Mesenteric fat pad (tissue), 1 donor: ENCODE results near the gene PPHLN1. TPM values are rescaled to one million over a fixed set of nuclear protein-coding genes. Genes with fewer than 3 reads are reported as not detected.

Source experiments
- DNase-seq: peaks from one replicate; pipeline ENCODE4 v3.0.0-alpha.2; 2020; ENCODE audit warnings: low spot score
- microRNA-seq: library from miRNA; unstranded; fragments of <30 nt; microRNA quantifications from one replicate; pipeline ENCODE4 v1.2.0, GENCODE V29; 2020; ENCODE audit warnings: borderline number of aligned reads
- total RNA-seq: library from RNA; stranded (reverse); fragmentation: NEBNext Ultra II Directional; extraction: Animal tissue kit (Norgen Biotek cat#: 25700); gene quantifications from one replicate; pipeline ENCODE4 v1.2.1, GENCODE V29; 2021
- donor health status: DM: yes; HTN: yes; CAD: no.

PPHLN1 gene
- total RNA-seq, 1 donor from 2014 or later: 39.6 TPM

DNA sequence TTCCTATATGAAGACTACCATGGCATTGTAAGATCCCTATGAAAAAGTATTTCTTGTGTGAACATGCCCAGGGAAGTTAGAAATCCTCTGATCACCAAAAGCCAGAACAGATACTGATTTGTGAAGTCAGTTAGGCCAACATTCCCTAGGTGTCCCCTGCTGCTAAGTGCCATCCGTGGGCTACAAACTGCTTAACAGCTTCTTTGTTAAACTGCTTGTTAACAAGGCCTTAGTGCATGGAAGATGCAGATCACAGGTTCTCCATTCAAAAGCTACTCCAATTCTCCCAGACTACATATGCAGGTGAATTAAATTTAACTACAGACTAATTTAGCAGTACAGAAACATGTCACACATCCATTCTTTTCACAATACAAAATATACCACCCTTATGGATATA, 155.4 kb downstream of the PPHLN1 start:
- DNase-seq: no peak

DNA sequence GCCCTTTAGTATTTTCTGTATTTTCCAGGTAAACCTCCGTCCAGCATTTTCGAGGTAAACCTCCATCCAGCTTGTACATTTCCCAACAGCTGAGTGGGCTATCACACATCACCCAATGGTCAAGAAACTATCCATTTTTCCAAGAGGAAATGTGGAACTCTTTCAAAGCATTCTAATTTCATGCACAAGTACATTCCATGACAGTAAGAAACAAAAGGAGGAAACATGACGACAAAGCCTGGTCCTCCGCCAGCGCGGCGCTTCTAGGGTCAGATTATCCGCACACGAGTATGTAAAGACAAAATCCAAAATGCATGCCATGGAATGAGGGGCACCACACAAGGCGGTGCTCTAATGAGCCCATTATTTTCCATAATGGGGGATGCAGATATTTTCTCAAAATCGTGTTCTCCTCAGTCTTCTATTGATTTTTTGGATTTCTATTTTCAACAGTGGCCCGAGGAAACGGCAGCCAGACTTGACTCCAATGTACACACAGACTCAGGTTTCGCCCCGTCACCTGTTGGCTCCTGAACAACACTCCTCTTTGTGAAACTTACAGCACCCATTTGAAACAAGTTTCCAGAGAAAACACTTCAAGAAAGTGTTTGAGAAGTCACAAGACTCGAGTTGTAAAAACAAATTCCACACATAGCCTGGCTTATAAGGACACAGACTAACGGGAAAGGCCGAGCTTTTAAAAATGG, 156.2 kb downstream of the PPHLN1 start:
- no peak for DNase-seq

DNA sequence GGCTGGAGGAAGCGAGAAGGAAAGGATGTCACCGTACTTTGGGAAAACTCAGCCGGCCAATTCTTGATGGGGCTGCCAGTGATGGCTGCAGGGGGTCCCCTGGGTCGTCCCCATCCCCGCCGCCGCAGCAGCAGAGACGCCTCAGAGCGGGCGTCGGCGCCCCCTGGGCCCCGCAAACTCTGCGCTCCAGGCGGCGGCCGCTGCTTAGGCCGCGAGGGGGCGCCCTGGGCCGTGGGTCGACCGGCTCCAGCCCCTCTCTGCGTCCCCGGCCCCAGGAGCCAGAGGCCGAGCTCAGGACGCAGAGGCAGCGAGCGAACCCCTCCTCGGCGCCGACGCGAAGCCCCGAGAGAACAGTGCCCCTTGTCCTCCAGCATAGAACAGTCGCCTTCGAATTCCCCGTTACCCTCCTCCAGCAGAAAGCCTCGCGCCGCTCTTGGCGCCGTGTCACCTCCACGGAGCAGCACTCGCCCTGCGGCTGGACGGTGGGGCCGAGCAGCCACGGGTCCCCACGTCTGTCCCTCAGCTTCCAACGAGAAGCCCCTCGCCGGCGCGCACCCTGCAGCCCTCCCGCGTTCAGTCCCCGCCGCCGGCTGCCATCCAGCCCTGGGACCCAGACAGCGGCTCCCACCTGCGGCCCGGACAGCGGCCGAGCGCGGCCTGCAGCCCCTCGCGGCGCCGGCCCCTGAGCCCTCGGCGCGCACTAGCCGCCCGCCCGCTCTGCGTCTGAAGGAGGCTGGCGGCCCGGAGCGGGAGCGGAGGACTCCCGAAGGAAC, 157.0 kb downstream of the PPHLN1 start:
- no peak for DNase-seq

DNA sequence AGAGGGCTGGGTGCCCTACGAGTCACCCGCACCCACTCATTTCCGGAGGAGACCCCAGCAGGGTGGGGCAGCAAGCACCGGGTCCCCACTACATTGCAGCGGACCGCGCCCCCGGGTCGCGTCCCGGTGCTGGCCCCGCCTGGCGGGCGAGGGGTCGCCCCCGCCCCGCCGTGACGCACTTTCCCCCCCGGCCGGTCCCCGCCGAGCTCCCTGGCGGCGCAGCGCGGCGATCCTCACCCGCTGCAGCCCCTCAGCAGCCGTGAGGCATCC, 157.5 kb downstream of the PPHLN1 start:
- DNase-seq: no peak

DNA sequence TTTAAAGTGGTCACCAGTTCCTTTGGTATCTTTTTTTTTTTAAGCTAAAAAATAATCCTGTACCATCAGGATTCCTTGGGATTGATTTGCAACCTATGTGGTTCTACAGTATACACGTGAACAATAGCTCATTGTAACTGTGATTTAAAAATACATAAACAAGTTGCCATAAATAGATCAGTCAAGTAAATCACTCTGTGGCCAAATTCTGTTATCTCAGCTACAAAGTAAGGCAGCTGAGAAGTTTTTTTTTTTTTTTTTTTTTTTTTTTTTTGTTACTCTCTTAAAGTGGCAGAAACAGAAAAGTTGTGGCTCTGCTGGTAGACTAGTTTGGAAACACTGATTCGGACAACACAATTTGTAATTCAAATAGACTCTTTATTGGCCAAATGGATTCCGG, 159.0 kb downstream of the PPHLN1 start:
- no peak for DNase-seq

DNA sequence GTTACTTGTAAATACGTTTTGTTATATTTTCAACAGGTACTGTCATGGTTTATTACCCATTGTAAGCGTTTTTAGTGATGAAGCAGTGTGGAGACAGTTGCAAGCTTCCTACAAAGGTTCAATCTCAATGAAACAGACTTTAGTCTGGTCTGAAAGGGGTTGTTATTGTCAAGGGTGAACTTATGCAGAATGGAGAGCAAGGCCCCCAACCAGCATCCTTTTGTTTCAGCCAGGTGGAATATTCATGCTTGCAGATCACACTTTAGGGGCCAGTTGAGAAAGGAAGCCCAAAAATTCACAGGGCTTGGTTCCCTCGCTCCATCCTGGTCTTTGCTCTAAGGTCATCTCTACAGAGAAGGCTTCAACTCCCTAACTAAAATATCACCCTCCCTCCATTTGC, 159.9 kb downstream of the PPHLN1 start:
- no peak for DNase-seq

DNA sequence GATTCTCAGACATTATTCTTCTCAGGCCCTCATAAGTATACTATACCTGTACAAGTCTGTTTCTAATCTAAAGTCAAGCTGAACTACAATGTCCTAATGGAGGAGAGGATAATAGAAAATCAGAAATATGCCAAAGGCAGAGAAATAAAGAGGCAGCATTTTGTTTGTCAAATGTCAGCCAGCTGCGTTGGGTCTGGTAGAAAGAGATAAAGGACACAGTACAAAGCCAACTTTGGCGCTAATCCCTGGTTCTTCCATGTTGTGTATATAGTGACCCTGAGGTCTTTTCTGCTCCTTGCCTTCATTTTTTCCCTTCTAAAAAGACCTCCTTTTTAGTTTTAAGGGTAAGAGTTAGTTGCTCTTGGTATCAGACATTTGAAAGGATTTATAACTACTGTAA, 160.4 kb downstream of the PPHLN1 start:
- no peak for DNase-seq

DNA sequence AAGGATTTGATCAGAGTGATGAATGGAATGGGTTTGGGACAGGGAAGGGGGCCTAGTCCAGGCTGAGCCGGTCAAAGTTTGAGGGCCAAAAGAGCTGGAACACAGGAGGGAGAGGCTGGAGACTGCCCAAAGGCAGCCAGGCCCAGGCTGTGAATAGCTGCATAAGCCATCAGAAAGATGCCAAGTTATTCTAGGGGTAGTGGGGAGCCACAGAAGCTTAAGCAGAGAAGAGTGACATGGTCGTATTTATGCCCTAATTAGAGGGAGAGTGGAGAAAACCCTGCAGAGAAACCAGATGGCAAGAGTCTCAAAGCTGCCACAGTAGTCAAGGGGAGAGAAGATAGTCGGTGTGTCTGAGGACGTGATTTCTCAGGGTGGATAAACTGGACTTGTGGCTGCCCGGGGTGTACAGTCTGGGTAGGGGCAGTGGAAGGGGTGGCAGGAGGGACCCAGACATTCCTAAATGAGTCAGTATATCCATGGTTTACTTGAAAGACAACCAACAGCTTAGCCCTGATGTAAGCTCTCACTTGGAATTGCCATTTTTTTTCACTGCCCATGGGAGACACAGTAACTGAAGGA, 164.4 kb downstream of the PPHLN1 start:
- DNase-seq: no peak

Small RNAs within 50 kb of the gene (microRNA-seq; reads per million reads assigned to microRNA genes)
- not detected for gene MIR7851

Other genes starting within 250 kb of the PPHLN1 start
- gene GXYLT1, start 181.3 kb upstream of the PPHLN1 start, total RNA-seq: 12.1 TPM
- gene YAF2, start 87.9 kb upstream of the PPHLN1 start, total RNA-seq: 39.8 TPM
- gene ZCRB1, start 73 bp upstream of the PPHLN1 start, total RNA-seq: 43.5 TPM